ENCODE results near the gene MROH2A.

DNA sequence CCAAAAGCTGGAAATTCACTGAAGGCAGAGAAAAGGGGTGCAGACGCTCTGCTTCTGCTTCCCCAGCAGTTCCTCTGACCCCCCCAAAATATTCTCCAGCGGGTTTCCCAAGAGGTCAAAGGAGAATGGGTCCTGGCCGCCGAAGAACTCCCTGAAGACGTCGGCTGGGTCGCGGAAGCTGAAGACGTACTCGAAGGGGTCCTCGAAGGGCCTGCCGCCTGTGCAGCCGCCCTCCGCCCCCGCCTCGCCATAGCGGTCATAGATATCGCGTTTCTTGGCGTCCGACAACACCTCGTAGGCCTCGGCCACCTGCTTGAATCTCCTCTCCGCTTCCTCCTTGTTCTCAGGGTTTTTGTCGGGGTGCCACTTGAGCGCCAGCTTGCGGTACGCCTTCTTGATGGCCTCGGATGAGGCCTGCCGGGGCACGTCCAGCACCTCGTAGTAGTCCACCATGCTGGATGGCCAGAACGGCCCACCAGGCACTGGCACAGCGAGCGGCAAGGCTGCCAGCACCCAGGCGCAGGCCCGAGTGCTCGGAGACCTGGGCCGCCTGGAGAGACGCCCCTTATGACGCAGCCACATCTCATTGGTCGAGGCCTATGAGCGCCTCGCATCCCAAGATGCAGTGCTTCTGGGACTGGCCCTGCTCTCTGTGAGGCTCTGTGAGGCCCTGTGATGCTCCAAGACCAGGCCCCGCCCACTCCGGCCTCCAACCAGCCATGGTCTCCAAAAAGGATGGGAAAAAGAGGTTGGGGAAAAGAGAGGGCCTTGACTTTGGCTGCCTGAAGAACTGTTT, 34.5 kb upstream of the MROH2A start:
- TF ChIP-seq, protein P1, sequence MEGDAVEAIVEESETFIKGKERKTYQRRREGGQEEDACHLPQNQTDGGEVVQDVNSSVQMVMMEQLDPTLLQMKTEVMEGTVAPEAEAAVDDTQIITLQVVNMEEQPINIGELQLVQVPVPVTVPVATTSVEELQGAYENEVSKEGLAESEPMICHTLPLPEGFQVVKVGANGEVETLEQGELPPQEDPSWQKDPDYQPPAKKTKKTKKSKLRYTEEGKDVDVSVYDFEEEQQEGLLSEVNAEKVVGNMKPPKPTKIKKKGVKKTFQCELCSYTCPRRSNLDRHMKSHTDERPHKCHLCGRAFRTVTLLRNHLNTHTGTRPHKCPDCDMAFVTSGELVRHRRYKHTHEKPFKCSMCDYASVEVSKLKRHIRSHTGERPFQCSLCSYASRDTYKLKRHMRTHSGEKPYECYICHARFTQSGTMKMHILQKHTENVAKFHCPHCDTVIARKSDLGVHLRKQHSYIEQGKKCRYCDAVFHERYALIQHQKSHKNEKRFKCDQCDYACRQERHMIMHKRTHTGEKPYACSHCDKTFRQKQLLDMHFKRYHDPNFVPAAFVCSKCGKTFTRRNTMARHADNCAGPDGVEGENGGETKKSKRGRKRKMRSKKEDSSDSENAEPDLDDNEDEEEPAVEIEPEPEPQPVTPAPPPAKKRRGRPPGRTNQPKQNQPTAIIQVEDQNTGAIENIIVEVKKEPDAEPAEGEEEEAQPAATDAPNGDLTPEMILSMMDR (conservative IDR thresholded peaks at IDR 0.05; ENCODE audit: low read length): no peak
- no peak for TF ChIP-seq EZH2phosphoT487 (IDR thresholded peaks at IDR 0.05; ENCODE audit: borderline replicate concordance)
